Amniotic epithelial cell (primary cell): Measurements from ENCODE around the gene KIF26A.

ENCODE experiments used
- DNase-seq: peaks from one replicate; pipeline ENCODE4 v3.0.0-alpha.2; 2010; ENCODE audit warnings: low read depth

Gene KIF26A

DNA sequence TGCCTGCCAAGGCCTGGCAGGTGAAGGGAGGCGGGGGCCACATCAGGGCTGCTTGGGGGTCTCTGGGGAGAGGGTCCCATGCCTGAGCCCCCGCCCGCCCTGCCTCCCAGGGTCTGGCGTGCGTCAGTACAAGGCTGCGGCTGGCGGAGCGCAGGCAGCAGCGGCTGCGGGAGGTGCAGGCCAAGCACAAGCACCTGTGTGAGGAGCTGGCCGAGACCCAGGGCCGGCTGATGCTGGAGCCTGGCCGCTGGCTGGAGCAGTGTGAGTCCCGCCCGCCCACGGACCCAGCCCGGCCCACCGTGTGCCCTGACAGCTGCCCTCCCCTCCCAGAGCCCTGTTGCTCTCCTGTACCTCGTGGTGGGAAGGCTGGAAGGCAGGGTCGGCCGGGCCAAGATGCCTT, 40.7 kb downstream of the KIF26A start:
- DNase-seq: no peak

DNA sequence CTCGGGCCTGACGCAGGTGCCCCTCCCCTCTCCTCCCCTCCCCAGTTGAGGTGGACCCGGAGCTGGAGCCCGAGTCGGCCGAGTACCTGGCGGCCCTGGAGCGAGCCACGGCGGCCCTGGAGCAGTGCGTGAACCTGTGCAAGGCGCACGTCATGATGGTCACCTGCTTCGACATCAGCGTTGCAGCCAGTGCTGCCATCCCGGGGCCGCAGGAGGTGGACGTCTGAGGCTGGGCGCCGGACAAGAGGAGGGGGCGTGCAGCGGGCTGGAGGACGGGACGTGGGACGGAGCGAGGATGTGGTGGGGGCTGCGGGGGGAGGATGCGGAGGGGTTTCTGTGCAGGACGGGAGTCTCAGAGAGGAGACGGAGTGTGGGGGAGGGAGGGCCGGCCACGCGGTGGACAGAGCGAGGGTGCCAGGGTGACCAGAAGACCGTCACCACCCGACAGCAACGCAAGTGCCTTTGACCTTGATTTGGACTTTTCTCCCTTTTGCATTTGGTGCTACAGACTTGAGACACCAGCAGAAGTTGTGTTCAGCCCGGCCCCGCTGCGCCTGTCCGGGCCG, 41.3 kb downstream of the KIF26A start:
- DNase-seq: no peak

DNA sequence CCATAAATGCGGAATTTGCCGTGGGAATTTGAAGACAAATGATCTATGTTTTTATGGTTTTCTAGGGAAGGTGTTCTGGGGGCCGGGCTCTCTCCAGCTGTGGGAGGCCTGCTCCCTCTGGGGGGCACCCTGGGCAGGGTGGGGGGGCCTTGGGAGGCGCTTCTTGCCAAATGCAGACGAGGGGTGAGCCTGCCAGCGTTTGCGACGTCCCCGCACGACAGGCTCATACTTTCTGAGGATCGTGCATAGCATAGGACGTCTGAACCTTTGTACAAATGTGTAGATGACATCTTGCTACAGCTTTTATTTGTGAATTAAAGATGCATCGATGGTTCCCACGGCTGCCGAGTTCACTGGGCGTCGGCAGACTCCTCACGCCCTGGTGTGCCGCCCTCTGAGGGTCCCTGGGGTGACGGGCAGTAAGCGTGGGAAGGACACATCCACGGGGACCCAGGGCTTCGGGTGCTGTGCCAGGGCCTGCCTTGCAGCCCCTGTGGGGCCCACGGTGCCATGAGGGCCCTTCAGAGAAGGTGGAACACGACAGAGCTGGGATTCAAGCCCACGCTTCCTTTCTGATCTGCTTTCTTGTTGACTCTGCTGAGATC, 42.3 kb downstream of the KIF26A start:
- DNase-seq: no peak

DNA sequence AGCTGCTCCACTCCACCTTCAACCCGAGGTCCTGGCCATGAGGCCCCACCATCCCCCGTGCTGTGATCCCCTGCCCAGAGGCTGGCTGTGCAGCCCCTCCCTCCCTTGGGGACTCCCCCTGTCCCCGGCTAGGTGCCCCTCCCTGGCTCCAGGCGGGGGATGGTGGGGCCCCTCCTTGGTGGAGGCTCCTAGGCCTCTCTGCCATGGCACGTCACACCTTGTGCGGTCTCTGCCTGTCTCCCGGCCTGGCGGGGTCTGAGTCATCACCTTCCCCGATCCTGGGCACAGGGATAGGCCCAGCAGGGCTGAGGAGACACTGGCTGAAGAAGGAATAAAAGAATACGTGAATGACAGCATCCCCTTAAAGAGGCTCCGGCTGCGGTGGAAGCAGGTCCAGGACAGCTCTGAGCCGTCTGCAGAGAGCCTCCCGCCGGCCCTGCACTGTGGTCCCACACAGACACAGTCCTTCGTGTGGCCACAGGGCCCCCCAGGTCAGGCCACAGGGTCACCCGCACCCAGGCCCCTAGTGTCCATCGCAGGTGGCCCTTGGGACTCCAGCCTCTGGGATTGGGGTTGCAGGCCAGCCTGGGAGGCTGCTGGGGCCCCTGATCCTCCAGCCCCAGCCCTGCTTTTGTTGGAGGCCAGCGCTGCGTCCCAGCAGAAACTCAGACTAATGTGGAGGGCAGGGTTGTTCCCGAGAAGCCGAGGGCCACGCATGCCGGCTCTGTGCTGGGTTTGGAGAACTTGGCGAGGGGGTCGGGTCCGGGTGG, 43.6 kb downstream of the KIF26A start:
- no peak for DNase-seq

DNA sequence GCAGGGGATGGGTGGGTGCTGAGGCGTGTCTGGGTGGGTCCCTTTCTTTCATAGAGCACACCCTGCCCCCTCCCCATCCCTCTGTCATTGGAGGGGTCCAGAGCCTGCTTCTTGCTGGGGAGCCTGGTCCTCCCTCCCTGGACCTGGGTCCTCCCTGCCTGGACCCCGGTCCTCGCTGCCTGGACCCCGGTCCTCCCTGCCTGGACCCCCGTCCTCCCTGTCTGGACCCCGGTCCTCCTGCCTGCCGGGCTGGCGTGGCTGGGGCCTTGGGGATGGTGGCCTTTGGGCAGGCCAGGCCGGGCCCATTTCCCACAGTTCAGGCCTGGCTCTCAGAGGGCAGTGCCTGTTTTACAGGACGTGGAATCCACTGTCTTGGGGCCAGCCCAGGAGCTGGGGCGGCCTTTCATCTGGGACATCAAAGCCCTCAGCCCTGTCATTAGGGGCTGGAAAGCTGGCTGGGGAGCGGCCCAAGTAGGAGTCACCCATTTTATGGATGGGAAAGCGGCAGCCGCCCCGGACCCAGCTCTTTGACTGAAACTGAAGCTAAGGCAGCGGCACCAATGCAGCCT, 44.6 kb downstream of the KIF26A start:
- DNase-seq: no peak

DNA sequence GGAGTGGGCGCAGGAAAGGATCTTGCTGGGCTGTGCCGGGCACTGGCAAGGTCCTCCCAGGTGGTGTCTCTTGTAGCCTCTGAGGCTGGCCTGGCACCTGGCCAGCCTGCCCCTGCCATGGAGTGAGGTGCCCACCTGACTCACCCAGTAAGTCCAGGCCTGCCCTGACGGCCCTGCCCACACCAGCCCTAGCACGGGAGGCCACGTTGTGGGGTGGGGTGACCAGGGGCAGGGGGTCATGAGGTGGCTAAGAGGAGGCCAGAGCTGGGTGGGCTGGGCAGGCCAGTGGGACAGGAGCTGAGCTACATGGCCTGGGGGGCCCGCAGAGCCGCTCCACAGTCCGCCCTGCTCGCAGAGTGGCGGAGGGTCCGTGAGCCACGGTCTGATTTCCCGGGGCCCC, 45.4 kb downstream of the KIF26A start:
- DNase-seq: no peak

DNA sequence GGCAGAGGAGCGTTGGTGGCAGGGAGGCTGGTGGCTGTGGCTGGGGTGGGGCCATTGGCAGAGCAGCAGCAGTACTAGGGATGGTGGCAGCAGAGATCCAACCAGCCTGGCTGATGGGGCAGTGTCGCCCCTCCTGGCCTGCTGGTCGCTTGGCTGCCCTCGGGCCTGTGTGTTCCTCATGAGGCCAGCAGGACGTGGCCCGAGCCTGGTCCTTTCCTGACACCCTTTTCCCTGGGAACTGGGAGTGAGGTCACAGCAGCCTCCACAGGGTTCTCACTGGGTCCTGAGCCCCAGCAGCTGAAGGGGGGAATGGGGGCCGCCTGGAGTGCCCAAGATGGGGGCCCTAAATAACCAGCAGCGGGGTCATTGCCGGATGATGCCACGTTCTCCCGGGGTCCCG, 46.1 kb downstream of the KIF26A start:
- DNase-seq: no peak

DNA sequence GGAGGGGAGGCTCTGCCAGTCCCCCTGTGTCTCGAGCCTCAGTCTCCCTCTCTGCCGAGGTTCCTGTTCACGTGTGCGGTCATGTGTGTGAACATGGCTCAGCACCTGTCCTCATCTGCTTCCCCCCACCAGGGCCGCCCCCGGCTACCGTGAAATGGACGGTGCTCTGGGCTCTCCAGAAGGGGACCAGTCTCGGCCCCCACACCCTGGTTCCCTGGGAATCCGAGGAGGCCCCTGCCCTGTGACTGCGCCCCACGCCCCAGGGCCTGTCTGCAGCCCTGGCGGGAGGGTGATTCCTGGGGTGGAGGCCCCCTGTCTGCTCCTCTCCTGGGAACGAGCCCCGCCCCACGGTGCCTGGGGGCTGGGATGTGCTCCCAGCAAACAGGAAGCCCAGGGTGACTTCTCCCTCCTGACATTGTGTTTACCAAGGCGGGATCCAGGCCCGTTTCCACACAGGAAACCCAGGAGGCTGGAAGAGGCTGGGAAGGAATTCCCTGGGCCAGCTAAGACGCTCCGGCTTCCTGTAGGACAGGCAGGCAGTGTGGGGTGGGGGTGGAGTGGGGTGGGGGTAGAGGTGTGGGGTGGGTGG, 46.6 kb downstream of the KIF26A start:
- no peak for DNase-seq

DNA sequence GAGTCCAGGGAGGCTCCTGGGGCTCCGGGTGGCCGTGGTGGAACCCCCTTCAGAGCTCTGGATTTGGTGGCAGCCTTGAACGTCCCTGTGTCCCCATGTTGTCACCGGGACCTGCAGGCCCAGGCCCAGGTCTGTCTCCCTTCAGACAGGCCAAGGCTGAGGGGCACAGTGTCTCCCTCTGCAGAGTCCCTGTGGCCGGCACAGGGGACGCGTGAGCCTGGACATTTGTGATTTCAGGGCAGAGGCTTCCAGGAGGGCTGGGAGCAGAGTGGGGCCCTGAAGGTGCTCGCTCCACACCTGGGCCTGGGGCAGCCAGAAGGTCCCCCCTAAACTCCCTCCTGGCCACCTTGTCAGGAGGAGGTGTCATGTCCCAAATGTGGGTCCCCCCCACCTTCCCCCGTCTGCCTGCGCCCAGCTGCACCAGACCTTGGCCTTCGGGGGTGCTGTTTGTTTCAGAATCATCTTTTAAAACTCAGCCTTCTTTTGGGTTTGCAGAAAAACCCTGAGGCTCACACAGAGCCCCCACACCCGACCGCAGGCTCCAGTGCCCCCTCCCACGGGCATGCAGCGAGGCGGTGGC, 47.6 kb downstream of the KIF26A start:
- no peak for DNase-seq

DNA sequence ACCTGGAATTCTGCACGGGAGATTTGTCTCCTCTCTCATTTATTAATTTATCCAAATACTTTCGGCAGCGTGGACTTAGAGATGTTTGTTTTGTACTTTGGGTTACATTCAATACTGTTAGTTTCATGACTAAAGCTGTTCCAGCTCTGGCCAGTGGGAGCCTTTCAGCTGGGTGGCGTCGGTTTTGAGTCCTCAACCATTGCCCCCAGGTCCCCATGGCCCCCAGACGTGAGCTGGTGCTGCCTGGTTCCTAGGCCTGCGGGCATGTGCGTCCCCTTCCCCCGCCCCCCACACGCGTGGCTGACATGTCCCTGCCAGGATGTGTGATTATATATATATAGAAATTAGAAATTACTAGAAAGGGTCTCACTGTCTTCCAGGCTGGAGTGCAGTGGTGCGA, 48.2 kb downstream of the KIF26A start:
- no peak for DNase-seq

DNA sequence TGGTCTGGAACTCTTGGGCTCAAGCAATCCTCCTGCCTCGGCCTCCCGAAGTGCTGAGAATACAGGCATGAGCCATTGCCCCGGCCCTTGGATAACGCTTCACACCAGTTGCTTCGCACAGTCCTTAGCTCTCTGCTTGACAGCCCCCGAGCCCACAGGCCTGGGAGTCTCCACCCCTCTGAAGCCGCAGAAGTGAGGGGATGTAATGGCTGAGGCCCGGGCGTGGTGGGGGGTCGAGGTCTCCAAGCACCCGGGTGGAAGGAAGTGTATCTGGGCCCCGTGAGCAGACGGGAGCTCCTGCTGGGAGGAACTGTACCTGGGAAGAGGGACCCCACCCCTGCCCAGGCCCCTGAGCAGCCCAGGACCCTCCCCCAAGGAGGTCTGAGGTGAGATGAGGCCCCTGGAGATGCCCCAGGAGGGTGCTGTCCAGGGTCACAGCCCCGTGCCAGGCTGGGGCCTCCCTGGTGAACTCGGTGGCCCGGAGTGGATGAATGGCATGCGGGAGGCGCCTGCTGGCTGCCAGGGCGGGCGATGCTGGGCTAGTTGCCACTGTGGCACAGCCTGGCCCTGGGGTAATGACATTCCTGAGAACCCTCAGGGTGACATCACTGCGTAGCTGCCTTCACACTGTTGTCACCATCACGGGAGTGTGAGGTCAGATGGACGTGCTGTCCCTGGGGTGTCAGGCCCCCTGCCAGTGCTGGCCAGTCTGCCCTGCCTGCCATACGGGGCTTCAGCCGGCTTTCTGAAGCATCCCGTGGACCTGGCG, 48.9 kb downstream of the KIF26A start:
- no peak for DNase-seq

DNA sequence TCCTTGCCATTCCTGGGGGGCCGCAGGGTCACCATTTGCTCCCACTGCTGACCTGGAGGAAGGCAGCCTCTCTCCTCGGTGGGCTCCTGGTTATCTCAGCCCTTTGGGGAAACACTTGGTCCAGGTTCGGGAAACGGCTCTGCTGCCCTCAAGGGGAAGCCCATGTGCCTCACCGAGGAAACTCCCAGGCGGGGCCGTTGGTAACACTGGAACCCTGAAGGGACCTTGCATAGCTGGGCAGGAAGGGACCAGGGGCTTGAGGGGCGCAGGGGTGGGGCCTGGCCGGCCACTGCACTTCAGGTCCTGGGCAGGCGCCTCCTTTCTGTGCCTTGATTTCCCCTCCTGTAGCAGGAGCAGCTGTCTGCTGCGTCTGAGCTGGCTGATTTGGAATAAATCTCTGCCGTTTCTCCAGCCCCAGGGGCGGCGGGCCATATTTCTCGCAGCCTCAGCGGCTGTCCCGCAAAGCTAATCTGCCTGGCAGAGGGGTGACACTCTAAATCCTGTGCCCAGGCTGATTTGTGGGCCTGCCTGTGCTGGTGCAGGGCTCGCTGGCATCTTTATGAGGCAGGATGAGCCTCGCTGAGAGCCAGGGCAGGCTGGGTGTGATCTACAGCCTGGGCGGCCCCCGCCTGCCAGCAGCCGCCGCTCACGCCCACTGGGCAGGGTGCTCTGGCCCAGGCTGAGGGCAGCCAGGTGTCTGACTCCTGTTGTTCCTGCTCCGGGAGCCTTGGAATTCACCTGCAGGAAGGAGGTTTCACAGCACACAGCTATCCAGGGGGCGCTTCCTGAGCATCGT, 49.7 kb downstream of the KIF26A start:
- DNase-seq: no peak

DNA sequence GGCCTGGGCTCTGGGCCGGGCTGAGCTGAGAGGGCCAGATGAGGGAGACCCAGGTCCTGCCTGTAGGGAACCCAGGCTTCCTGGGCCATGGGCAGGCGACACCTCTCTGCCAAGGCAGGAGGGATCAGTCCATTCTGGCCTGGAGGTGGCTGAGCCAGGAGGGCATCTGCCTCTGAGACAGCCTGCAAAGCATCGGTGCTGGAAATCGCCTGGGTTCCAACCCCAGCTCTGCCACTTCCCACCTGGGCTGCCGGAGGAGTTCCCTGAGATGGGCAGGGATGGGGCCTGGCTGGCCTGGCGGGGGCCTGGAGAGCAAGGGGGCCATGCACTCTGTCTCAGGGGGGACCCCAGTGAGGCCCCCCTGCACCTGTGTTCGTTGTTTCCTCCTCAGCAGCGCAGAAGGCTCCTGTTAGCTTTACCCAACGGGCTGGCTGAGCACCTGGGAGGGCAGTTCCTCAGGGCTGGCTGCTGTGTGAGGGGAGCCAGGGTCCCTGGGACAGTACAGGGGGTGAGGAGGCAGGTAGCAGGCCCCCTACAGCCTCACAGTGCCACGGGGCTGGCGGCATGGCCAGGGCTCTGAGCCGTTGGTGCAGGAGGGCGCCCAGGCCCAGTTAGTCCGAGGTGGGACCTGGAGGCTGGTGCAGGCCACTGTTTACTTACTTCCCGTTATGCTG, 50.5 kb downstream of the KIF26A start:
- DNase-seq: no peak

DNA sequence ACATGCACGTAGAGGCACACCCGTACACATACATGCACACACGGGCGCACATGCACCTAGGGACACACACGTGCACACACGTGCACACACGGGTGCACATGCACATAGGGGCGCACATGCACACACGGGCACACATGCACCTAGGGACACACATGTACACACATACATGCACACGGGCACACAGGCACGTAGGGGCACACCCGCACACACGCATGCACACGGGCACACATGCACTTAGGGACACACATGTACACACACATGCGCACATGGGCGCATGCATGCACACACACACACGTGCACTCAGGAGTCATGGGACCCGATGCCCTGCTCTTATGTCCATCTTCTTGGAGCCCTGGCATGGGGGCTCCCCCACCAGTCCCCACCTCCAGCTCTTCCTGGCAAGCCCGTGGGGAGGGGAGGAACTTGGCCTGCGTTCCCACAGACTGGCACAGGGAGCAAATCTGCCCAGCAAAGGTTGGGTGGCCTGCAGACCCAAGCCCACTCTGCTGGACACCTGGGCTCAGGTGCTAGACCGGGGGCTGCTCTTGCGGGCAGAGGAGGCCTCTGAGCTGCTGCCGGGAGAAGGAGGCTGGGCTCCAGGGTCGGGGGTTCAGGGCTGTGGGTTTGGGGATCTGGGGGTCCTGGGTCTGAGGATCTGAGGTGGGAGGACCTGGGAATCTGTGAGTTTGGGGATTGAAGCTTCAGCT, 51.4 kb downstream of the KIF26A start:
- DNase-seq: no peak

DNA sequence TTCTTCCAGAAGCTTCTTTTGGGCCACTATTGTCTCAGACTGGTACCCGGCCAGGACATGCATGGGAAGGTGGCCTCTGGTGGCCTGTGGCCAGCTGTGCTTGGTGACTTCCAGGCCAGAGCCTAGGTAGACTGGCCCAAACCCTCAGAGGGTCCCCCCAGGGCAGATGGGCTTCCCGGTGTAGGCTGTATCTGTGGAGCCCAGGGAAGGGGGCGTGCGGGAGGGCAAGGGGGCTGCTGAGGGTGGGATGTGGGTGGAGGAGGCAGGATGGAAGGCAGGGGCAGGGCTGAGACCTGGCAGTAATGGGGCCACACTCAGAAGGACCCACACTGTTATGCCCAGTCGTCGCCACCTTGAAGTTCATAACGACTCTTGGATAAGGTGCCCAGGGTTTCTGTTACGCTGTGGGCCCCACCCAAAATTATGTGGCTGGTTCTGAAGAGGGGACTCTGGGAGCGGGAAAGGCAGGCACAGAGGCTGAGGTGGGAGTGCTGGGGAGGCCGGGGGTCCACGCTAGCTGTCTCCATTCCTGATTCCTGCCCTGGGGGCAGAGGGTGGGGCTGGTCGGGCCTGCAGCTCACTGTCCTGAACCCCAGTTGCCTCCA, 52.1 kb downstream of the KIF26A start:
- DNase-seq: no peak

DNA sequence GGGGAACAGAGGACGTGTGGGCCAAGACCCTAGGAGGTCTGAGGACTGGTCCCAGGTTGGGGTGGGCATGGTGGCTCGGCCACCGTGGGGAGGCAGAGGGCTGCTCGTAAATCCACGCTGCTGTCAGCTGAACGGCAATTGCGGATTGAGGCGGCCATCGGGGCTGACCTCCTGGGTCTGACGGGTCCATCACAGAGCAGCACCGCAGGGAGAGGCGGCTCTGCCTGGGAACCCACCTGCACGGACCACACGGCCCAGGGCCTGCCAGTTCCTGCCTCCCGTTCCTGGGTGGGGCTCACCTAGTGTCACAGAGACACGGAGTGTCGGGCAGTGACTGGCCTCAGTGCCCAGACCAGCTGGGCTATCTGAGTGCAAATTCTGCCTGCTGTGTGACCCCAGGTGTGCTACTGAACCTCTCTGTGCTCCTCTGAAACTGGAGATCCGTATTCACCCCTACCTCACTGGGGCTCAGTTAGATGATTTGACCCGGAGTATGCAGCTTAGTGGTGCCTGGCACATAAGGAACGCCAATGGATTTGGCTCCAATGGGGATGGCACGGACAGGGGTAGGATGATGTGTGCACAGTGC, 53.1 kb downstream of the KIF26A start:
- no peak for DNase-seq

DNA sequence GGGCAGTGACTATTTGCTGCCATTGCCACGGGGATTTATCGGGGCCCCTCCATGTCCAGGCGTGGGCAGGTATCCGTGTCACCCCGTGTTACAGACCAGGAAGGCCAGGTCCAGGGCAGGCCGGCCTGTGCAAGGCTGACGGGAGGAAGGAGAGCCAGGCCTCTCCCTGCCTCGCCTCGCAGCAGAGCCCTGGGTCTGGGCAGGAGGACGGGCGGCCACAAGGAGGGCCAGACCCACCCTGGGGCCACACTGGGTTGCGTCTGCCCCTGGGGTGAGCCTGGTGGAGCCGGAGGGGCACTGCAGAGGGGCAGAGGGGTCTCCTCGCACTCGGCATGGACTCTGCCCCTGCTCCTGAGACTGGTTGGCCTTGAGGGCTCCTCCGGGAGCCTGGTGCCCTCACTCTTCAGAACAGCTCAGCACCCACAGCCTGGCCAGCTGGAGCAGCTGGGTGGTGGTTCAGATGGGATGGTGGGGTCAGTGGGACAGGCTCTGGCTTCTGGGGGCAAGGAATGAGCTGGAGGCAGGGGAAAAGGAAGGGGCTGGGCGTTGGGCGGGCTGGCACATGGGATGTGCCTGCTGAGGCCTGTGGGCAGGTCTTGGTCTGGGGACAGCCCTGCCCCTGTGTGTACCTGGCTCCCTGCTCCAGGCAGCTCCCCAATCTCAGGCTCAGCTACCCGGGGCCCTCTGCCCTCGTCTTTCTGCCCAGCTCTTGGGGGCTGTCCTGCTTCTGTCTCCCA, 53.9 kb downstream of the KIF26A start:
- DNase-seq: no peak

DNA sequence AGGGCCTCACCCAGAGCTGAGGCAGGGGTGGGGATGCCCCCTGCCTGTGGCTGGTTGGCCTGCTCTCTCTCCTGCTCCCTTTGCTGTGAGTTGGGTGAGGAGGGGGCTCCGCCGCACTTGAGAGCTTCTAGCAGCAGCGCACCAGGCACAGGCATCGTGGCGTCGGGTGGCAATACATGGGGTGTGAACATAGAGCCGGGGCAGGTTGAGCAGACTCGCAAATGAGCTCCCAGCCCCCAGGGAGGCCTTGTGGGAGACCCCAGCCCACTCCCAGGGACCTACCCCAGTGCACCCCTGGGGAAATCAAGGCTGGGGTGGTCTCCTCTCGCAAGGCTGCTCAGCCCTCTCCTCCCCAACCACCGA, 54.5 kb downstream of the KIF26A start:
- DNase-seq: no peak
